Small intestine (tissue), 4 donors: ENCODE data around the gene ZBTB18. TPM values are rescaled to one million over a fixed set of nuclear protein-coding genes. Genes with fewer than 3 reads are reported as not detected.

ENCODE experiments used
- polyA plus RNA-seq, 4 donors: library from polyadenylated mRNA; stranded (reverse) in 3 of 4; unstranded in 1 of 4; fragments of 200-250 nt in 3 of 4; fragments of 120-200 nt in 1 of 4; gene quantifications; one replicate each; pipeline versions ENCODE4 v1.2.1 to v1.2.3, GENCODE V29; 2013
- donor health status: healthy with polysubstance abuse.
- donor health status: Bipolar disorder and iron deficiency.
- donor health status: healthy.

Gene ZBTB18
- polyA plus RNA-seq, 4 donors = 6.2 to 18.4 (median 12.7) TPM

Other genes with a start within 250 kb of the ZBTB18 start
- 1 to 10 TPM in 3 of 4 donors, under 1 TPM in 1; 0.45 to 8.6 (median 3.6) TPM for gene AKT3, start 201.0 kb upstream of the ZBTB18 start, polyA plus RNA-seq